HG02798 (cell line): ENCODE measurements around the gene NEURL3.
"Not testable (repeated sequence)": the region's sequence is repeated elsewhere in the genome, so short reads cannot be mapped to it uniquely, and the experiment has no call there.

Experiments used
- ATAC-seq: cut with Tn5 transposase; IDR thresholded peaks from one replicate; pipeline ENCODE4 v1.9.1; 2021; ENCODE audit warnings: mild to moderate bottlenecking; ENCODE audit not compliant: unreplicated experiment, poor library complexity

The NEURL3 gene

DNA sequence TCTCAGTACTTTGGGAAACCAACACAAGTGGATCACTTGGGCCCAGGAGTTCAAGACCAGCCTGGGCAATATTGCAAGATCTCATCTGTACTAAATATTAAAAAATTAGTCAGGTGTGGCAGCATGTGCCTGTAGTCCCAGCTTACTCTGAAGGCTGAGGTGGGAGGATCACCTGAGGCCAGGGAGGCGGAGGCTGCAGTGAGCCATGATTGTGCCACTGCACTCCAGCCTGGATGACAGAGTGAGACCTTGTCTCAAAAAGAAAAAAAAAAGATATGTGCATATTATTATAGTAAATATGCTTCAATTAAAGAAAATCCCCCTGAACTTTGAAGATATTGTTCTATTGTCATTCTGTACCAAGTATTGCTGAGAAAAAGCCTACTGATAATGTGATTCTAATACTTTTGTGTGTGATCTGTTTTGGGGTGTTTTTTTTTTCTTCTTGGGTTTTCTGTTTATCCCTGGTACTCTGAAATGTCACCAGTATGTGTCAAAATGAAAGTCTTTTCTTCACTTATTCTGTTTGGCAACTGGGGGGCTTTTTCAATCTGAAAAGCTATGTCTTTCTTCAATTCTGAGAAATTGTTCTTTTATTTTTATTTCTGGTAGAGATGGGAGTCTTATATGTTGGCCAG, 13.2 kb downstream of the NEURL3 start:
- no peak for ATAC-seq

DNA sequence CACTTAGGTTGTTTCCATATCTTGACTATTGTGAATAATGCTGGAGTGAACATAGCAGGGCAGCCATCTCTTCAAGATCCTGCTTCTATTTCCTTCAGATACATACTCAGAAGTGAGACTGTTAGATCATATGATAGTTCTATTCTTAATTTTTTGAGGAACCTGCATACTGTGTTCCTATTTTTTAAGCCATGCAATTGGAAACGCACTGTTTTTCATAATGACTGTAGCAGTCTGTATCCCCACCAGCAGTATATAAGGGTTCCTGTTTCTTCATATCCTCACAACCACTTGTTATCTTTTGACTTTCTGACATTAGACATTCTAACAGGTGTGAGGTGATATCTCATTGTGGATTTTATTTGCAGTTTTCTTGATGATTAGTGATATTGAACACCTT, 15.5 kb downstream of the NEURL3 start:
- no peak for ATAC-seq

DNA sequence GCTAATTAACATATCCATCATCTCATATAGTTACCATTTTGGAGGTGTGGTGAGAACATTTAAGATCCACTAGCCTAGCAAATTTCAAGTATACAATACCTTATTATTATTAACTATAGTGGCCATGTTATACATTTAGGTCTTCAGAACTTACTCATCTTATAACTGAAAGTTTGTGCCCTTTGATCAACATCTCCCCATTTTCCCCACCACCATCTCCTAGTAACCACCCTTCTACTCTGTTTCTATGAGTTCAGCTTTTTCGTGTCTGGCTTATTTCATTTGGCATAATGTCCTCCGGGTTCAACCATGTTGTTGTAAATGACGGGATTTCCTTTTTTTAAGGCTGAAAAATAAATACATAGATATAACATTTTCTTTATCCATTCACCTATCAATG, 15.9 kb downstream of the NEURL3 start:
- ATAC-seq = no peak

DNA sequence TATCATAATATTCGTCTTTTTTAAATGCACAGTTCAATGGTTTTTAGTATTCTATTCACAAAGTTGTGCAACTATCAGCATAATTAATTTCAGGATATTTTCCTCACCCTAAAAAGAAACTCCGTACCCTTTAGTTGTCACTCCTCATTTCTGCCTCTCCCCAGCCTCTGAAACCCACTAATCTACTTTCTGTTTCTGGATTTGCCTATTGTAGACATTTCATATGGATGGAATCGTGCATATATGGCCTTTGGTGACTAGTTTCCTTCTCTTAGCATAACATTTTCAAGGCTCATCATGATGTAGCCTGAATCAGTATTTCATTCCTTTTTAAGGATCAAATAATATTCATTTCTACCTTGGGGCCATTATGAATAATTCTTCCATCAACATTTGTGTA, 18.5 kb downstream of the NEURL3 start:
- no peak for ATAC-seq

DNA sequence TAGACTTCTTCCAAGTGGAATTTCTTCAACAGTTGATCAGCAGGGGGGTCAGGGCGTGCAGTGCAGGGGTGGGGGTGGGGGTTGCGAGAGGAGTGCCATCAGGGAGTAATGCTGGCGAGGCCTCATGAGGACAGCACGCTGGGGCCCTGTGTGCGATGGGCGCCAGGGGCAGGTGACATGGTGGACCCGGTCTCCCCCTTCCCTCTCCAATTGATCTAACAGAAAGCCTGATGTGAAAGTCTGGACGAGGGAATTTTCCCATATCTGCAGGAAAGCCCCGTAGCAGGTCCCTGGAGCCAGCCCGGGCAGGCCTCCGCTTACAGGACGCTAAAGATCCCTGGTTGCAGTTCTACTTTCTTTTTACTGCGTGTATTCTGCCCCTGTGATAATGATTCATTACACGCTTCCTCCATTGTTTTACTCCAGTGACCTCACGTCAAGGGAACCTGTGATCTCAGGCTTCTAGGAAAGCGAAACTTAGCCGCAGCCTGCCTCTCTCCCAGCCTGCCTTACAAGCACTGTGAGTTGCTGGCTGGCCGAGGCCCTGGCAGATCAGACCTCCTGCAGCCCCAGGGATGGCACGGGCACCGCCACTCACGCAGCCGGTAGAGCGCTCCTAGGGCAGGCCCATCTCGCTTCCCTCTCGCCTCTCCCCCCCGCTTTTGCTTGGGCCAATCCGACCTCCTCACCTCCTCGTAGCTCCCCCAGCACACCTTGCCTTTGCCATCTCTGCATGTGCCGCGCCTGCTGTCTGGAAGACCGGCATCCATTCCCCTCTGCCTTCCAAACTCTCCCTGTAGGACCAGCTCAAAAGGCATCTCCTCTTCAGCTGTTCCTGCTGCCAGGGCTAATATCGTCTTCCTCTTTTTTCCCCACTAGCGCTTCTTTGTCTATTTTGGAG, 19.2 kb downstream of the NEURL3 start:
- peak; percentile 84 for ATAC-seq

DNA sequence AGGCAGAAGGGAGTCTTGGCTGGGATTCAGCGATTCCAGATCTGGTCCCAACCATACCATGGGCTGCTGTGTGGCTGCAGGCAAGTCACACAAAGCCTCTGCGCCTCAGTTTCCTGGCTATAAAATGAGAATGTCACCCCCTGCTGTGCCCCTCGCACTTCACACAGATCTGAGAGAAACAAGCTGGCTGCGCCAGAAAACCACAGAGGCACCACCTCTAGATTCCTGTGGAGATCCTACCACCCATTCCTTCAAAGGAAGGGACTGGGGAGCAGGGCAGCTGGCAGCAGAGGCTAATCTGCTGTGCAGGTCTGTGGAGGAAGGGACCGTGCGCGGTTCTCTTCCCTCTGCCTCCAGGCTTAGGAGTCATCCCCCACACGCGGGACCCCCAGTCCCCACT, 19.8 kb downstream of the NEURL3 start:
- ATAC-seq = no peak

DNA sequence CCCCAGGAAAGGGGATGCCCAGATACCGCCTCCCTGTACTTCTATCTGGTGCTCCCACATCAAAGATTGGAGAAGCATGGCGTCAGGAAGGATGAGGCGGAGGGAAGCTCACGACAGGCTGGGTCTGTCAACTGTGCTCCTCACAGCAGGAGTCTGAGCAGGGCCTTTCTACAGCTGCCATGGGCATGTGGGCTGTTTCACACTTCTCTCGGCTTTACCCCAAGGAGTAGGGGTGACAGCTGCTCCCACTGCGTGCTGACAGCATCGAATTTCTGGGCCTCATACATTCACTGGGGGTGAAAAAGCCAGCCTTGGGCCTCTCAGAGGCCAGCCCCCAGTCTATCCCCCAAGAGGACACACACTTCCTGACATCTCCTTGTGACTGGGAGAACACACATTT, 21.1 kb downstream of the NEURL3 start:
- ATAC-seq = no peak

DNA sequence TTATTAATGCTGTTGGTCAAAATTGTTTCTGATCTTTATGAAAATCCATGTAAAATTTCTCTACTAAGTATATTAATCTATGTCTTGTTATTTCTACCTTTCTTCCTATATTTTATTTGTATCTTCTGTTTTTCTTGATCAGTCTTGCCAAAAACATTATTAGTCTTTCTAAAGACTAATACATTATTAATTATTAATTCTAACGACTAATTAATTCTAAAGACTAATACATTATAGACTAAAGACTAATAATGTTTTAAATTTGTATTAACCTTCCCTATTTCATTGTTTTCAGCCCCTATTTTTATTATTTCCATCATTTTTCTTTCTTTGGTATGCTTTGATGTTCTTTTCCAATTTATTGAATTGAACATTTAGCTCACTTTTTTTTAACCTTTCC, 27.7 kb downstream of the NEURL3 start:
- ATAC-seq = no peak

DNA sequence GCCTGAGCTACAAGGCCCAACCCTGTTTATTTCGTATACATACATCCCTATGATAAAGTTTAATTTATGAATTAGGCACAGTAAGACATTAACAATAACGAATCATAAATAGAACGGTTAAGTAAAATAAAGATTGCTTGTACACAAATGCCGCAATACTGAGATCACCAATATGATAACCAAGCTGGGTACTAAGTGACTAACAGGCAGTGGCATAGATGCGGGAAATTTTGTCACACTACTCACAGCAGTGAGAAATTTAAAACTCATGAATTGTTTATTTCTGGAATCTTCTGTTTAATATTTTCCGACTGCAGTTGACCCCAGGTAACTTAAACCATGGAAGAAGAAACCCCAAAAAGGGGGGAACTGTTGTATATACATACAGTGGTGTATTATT, 33.4 kb downstream of the NEURL3 start:
- no peak for ATAC-seq

DNA sequence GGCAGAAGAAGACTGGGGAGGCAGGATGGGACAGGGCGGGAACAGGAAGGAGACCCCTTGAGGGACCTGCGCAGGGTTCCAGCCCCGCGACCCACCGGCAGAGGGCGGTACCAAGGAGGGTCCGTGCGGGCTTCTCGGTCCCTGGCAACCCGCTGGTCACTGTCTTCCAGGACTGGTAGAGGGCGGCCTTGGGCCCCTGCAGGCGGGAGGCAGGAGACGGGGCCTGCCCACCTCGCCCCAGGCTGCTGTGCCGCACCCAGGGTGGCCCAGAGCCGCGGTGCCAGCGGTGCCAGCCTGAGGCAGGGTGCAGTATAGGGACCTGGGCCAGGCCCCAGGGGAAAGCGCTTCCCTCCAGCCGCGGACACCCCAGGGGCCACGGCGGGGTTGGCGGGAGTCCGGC, 34.5 kb downstream of the NEURL3 start:
- ATAC-seq = no peak

DNA sequence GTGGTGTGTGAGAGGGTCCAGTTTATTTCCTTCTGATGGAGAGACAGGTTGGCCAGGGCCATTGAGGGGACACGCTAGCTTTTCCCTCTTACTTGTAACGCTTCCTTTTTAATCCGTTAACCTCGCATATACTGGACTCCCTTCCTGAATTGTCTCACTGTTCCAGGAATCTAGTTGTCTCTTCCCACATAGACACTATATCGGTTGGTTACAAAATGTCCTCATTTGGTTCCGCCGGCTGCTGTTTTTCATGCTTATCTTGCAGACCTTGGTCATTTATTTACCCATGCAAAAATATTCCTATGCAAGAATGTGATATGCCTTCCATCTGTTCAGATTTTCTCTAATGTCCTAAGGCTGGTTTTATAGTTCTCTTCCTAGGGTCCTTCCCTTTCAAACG, 35.0 kb downstream of the NEURL3 start:
- ATAC-seq = no peak

DNA sequence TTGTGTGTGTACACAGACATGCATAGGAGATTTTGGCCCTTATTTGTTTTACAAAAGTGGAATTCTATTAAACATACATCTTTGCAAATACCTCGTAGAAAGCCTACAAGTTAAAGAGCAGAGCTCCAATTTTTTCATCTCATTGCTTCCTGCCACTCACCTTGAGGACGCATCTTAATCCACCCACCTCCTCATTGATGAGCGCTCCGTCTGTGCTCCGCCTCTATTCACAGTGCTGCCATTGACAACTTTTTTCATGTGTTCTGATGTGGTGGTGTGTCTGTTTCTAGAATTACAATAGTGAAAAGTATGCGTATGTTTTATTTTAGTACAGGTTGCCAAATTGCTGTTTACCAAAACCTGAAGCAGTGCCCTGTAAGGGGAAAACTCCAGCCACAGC, 36.3 kb downstream of the NEURL3 start:
- ATAC-seq = no peak

DNA sequence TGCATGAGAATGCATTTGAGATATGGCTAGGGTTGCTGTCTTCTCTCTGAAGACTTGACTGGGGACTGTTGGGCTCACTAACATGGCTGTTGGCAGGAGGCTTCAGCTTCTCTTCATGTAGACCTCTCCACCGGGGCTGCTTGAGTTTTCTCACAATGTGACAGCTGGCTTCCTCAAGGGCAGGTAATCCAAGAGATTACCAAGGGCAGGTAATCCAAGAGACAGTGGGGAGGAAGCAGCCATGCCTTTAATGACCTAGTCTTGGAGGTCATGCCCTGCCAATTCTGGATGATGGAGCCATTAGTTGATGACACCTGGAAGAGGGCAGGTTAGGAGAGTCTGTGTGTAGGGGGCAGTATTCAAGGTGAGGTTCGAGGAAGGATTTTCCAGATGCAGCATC, 40.5 kb downstream of the NEURL3 start:
- no peak for ATAC-seq

DNA sequence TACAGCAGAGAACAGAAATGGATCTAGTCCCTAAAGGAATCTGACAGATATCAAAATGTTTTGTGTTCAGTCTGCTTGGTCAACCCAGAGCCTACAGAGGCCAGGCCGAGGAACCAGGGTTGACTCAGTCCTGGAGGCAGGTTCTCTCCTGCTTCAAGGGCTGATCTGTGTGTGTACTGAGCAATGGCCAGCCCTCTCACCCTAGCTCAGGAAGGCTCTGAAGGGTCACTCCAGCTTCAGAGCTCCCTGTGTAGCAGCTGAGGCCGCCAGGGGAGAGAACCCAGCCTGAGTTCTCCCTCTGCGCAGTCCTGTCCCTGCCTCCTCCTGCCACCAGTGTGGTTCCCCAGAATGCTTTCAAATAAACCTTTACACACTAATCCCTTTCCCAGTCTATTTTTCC, 41.1 kb downstream of the NEURL3 start:
- ATAC-seq = no peak

DNA sequence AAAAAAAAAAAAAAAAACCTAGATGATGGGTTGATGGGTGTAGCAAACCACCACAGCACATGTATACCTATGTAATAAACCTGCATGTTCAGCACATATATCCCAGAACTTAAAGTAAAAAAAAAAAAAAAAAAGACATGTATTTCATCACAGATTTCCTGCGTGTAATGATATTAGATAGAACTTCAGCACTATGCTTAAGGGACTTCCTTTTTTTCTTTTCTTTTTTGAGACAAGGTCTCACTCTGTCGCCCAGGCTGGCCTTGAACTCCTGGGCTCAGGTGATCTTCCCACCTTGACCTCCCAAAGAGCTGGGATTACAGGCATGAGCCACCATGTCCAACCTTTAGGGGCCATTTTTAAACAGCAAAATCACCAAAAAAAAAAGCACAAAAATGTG, 42.0 kb downstream of the NEURL3 start:
- ATAC-seq = no peak

DNA sequence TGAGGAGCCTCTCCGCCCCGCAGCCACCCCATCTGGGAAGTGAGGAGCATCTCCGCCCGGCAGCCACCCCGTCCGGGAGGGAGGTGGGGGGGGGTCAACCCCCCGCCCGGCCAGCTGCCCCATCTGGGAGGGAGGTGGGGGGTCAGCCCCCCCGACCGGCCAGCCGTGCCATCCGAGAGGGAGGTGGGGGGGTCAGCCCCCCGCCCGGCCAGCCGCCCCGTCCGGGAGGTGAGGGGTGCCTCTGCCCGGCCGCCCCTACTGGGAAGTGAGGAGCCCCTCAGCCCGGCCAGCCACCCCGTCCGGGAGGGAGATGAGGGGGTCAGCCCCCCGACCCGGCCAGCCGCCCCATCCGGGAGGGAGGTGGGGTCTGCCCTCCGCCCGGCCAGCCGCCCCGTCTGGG, 43.5 kb downstream of the NEURL3 start:
- ATAC-seq = not testable (repeated sequence)

DNA sequence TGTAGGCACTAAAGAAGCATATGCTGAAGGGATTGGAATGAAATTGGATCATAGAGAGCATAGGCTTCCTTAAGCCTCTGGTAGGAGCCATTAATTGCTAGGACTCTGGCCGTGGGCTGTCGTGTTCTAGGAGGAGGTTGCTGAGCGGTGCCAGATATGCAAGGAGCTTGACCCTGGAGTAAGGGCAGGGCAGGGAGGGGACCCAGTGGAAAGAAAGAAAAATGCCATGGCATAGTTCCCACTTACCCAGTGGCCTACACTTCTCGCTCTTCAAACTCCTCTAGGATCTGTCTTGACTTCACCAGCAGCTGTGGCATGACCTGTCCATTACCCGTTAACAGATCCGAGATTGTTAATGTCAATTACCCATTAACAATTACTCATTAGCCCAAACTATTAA, 53.1 kb downstream of the NEURL3 start:
- ATAC-seq = no peak

DNA sequence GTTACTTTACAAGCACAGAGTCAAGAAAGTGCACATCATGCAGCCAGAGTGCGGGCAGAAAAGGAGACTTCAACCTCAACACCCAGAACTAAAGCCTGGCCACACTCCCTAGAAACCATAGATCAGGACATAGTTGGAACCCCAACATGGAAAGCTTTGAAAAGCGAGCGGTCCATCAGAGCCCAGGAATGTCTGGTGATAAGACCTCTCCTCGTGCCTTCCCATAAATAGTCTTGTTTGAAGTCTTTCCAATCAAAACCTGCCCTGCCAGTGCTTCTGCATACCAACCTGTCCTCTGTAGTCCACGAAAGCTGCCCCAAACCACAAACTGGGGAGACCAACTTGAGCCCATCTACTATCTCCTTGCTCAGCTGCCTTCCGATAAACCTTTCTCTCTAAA, 55.5 kb downstream of the NEURL3 start:
- ATAC-seq = no peak

DNA sequence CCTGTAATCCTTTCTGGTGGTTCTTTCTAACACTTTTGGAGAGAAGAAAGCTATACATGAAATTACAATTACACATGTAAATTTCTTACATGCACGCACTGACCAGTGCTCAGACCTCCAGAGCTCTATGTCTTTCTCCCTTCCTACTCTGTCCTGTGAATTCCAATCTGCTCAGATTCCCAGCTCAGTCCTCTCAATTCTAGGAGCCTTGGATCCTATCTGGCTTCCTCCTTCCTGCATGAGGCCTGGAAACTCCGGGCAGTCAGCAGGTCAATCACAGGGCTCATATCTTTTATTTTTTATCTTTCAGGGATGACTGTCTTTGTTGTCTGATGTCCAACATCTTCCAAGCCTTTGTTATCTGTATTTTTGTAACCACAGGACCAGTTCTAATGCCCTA, 56.0 kb downstream of the NEURL3 start:
- ATAC-seq = no peak

DNA sequence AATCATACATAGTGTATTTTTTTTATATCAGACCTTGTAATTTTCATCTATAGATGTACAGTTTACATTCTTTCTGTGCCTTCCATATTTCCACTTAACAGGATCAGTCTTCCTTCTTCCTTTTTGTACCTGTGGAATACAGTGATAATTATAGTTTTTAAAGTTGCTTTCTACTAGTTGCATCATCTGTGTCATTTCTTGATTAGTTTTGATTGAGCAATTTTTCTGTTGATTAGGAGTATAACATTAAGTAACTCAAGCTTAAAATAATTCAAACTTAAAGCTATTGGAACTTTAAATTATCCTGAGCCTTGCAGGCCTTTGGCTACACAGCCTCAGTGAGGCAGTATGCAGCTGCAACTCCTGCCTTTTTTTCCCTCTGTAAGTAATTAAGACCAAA, 57.4 kb downstream of the NEURL3 start:
- ATAC-seq = no peak
